Pancreas (tissue), 10 donors: ENCODE measurements around the gene TLR8. TPM values are rescaled to one million over a fixed set of nuclear protein-coding genes. Genes with fewer than 3 reads are reported as not detected.

Experiments used
- ATAC-seq, 4 donors: fragments of 200-7000 bp; cut with Tn5 transposase; one replicate each; pipeline versions ENCODE4 v1.8.0 to v1.9.1; 2020; ENCODE audit warnings: mild to moderate bottlenecking in 4 of 4, moderate library complexity in 4 of 4
- DNase-seq, 6 donors: peaks; one replicate each; pipeline ENCODE4 v3.0.0-alpha.2; 2020
- FAIRE-seq: peaks from 2 replicates; lab custom pipeline; 2012; peaks lifted over from hg19 to GRCh38; lab: Jason Lieb, UNC
- H3K27ac ChIP-seq, 4 donors: fragments of 200-600 bp; sonication (generic); 1 replicate in 3 of 4; 2 replicates in 1 of 4; pipeline versions ENCODE4 v1.5.0 to v1.8.0; 2020
- H3K27me3 ChIP-seq, 4 donors: fragments of 200-600 bp; one replicate each; pipeline ENCODE4 v1.8.0; 2021
- H3K36me3 ChIP-seq, 3 donors: fragments of 200-600 bp; sonication (generic) in 1 of 3; one replicate each; pipeline versions ENCODE4 v1.5.0 to v1.8.0; 2020 to 2021
- H3K4me1 ChIP-seq, 3 donors: fragments of 200-600 bp; one replicate each; pipeline ENCODE4 v1.8.0; 2021
- H3K4me3 ChIP-seq, 4 donors: fragments of 200-600 bp; sonication (generic) in 2 of 4; one replicate each; pipeline versions ENCODE4 v1.5.0 to v1.8.0; 2020 to 2021
- H3K9me3 ChIP-seq, 4 donors: fragments of 200-600 bp; one replicate each; pipeline ENCODE4 v1.8.0; 2021
- CTCF ChIP-seq, 4 donors: fragments of 200-600 bp; sonication (generic) in 3 of 4; IDR thresholded peaks; one replicate each; pipeline versions ENCODE4 v1.5.0 to v1.8.0; 2021; ENCODE audit warnings: antibody characterized with exemption in 4 of 4
- WGBS, 2 donors: extraction: QIAGEN DNeasy Blood & Tissue Kit; methylation state at CpG; one replicate each; pipeline ENCODE4 v1.1.7; 2013; 5-methylcytosine and 5-hydroxymethylcytosine counted together
- intact Hi-C, 3 donors: fragments of 100-400 bp; cut with DNase I; formaldehyde crosslinking; loops; one replicate each; pipeline versions ENCODE4 v1.11.1 to v1.14.2; 2022
- polyA plus RNA-seq, 2 donors: library from polyadenylated mRNA; stranded (reverse); fragments of 200-250 nt; gene quantifications; one replicate each; pipeline ENCODE4 v1.2.3, GENCODE V29; 2013
- total RNA-seq, 6 donors: library from RNA; stranded (reverse); fragmentation: NEBNext Ultra II Directional in 4 of 6; extraction: Animal tissue kit (Norgen Biotek cat#: 25700) in 4 of 6; gene quantifications; one replicate each; pipeline versions ENCODE4 v1.2.1 to v1.2.4, GENCODE V29; 2021 to 2023
- donor health status: healthy with polysubstance abuse.
- donor health status: DM: no; HTN: no; CAD: no; lungs with moderate emphysema.
- donor health status: DM: no; HTN: no; CAD: no.
- donor health status: control.
- donor health status: control.
- donor health status: Bipolar disorder and iron deficiency.
- donor health status: DM: yes; HTN: yes; CAD: no.
- donor health status: DM: no; HTN: no; CAD: no.
- donor health status: DM: no; HTN: no; CAD: no.
- donor health status: DM: yes; HTN: yes; CAD: no.

Gene TLR8
- total and polyA plus RNA-seq, 8 donors: 0.04 to 2.0 (median 0.07) TPM

- H3K4me3 ChIP-seq: no peak overlapping the region
- 40 to 60% methylated on average over 11 of the region's 11 CpGs for WGBS, 2 donors
- FAIRE-seq: peak; percentile 83
Measured at GRCh38 chrX:12949927-12950656, 43.7 kb downstream of the TLR8 start.

GRCh38 chrX:12950851-12951594 lies 44.6 kb downstream of the TLR8 start:
- intact Hi-C loops: loop anchor here in 2 of 3 donors (10.0 kb wide), 2 partner anchors 534 to 544 kb away; no protein-coding TSS in a partner anchor
- H3K4me1 ChIP-seq: peaks cover 9 to 19% (median 16%) of the 10 kb centered on the region in 3 donors
- peak overlapping the region in 2 of 4 donors; percentile 31 to 54 for H3K27ac ChIP-seq
- no peak for DNase-seq
- H3K36me3 ChIP-seq: no peaks in the 10 kb centered on the region
- H3K4me3 ChIP-seq: no peak overlapping the region
- no peaks in the 10 kb centered on the region for H3K27me3 ChIP-seq
- no peaks in the 10 kb centered on the region for H3K9me3 ChIP-seq
- WGBS, 2 donors: 70 to 80% methylated on average over 9 of the region's 9 CpGs
- no peak for FAIRE-seq
- no peak for TF ChIP-seq CTCF (IDR thresholded peaks at IDR 0.05)
- ATAC-seq: peak in 2 of 4 donors; percentile 45 to 61

More at GRCh38 chrX:12949927-12950656, 43.7 kb downstream of the TLR8 start:
- no peak for TF ChIP-seq CTCF (IDR thresholded peaks at IDR 0.05)
- intact Hi-C loops: loop anchor here in 2 of 3 donors (10.0 kb wide), 2 partner anchors 535 to 545 kb away; no protein-coding TSS in a partner anchor
- Histone ChIP-seq H3K9me3 (no peaks in the 10 kb centered on the region), H3K27me3 (no peaks in the 10 kb centered on the region), H3K4me1 (peaks cover 9 to 16% (median 16%) of the 10 kb centered on the region in 3 donors), H3K36me3 (no peaks in the 10 kb centered on the region), H3K27ac (peak overlapping the region in 2 of 4 donors; percentile 38 to 54)
- ATAC-seq (peak; percentile 60 to 81 (median 71)), DNase-seq (peak in 4 of 6 donors; percentile 53 to 68 (median 61))

- intact Hi-C loops: loop anchor here in 2 of 3 donors (10.0 kb wide), 2 partner anchors 533 to 543 kb away; no protein-coding TSS in a partner anchor
- Histone ChIP-seq H3K9me3 (no peaks in the 10 kb centered on the region), H3K4me1 (peaks cover 9 to 21% (median 16%) of the 10 kb centered on the region in 3 donors), H3K27me3 (no peaks in the 10 kb centered on the region), H3K4me3 (no peak overlapping the region), H3K27ac (no peak overlapping the region), H3K36me3 (no peaks in the 10 kb centered on the region)
- ATAC-seq (no peak), FAIRE-seq (no peak), DNase-seq (no peak)
- TF ChIP-seq CTCF (IDR thresholded peaks at IDR 0.05): no peak
- 88 to 94% methylated on average over 5 of the region's 5 CpGs for WGBS, 2 donors
Measured at GRCh38 chrX:12951595-12951975, 45.2 kb downstream of the TLR8 start.

- intact Hi-C loops: loop anchor here in 2 of 3 donors (10.0 kb wide), 2 partner anchors 531 to 541 kb away; no protein-coding TSS in a partner anchor
- peaks cover 0 to 12% (median 0%) of the 10 kb centered on the region in 3 donors for H3K4me1 ChIP-seq
- no peak for ATAC-seq
Measured at GRCh38 chrX:12953420-12953819, 47.0 kb downstream of the TLR8 start.

More at GRCh38 chrX:12953420-12953819, 47.0 kb downstream of the TLR8 start:
- no peak for TF ChIP-seq CTCF (IDR thresholded peaks at IDR 0.05)
- H3K36me3 ChIP-seq: no peaks in the 10 kb centered on the region
- no peak overlapping the region for H3K27ac ChIP-seq
- FAIRE-seq (no peak), DNase-seq (no peak)
- WGBS, 2 donors: 86 to 91% methylated on average over 8 of the region's 8 CpGs
- H3K4me3 ChIP-seq: no peak overlapping the region
- H3K9me3 ChIP-seq: no peaks in the 10 kb centered on the region
- no peaks in the 10 kb centered on the region for H3K27me3 ChIP-seq
